ENCODE measurements around the gene TEDC1. TPM values are rescaled to one million over a fixed set of nuclear protein-coding genes. Genes with fewer than 3 reads are reported as not detected.

TEDC1 gene
- polyA plus RNA-seq, 1 of the 3 experiments (the other 2 are of a cell fraction): 13.4 TPM

DNA sequence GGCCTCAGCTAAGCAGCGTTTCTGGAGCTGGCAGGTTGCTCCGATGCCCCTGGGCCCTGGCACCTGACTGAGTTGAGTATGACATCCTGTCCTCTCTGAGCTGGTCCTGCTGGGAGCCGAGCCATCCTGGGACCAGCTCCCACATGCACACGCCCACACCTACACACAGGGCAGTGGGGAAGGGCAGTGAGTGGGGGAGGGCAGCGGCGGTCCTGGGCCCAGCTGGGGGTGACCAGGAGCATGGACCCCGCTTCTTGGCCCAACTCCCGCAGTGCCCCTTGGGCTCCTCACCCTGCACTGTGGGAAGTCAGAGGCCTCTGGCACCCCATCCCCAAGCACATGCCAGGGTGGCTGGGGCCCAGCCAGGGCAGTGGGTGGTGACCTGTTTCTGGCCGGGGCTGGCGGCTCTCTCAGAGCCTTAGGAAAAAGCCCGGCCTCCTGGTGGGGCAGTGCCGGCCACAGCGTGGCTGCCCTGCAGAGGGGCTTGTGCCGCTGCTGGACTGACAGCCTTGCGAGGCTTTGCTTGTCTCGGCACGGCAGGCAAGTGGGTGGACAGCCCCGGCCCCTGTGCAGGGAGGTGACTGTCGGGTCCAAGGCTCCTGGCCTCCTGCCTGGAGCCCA is 22.3 kb upstream of the TEDC1 start:
- CTCF ChIA-PET: interaction anchor here (0.8 to 8.1 kb wide), 4 partner anchors 15 to 98 kb away, joined by 3 to 137 read pairs (median 34); partner anchors contain the start of genes CRIP1 and TEDC1
- no peak overlapping the region for H3K9ac ChIP-seq
- H2AFZ ChIP-seq (ENCODE audit: low read depth): no peak overlapping the region
- H3K9me2 ChIP-seq: no peaks in the 10 kb centered on the region
- no peaks in the 10 kb centered on the region for H3K9me3 ChIP-seq
- peaks cover 5 to 69% of the 10 kb centered on the region in 2 experiments; a peak in 3 of 4 replicates for H3K4me1 ChIP-seq (ENCODE audit: control insufficient read depth in 1 of 2, insufficient read depth in 2 of 2, low read depth in 1 of 2, low read length in 1 of 2)
- H3F3A ChIP-seq (replicated peaks; ENCODE audit: insufficient read depth): peaks cover 3% of the 10 kb centered on the region
- POLR2A ChIA-PET: interaction anchor here (0.6 kb wide), 1 partner anchor 13 kb away, joined by 3 read pairs; no protein-coding TSS in a partner anchor
- H3K79me2 ChIP-seq (ENCODE audit: insufficient read depth): no peaks in the 10 kb centered on the region
- TF ChIP-seq, protein P1, sequence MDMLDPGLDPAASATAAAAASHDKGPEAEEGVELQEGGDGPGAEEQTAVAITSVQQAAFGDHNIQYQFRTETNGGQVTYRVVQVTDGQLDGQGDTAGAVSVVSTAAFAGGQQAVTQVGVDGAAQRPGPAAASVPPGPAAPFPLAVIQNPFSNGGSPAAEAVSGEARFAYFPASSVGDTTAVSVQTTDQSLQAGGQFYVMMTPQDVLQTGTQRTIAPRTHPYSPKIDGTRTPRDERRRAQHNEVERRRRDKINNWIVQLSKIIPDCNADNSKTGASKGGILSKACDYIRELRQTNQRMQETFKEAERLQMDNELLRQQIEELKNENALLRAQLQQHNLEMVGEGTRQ (IDR thresholded peaks at IDR 0.05; ENCODE audit: borderline replicate concordance, low read depth, low read length): no peak
- no peak for TF ChIP-seq GATA2 (CRISPR knock-in tag; IDR thresholded peaks at IDR 0.05)
- TF ChIP-seq TEAD4 (IDR thresholded peaks at IDR 0.05; ENCODE audit: borderline replicate concordance, insufficient read depth): no peak
- TF ChIP-seq, protein P2, sequence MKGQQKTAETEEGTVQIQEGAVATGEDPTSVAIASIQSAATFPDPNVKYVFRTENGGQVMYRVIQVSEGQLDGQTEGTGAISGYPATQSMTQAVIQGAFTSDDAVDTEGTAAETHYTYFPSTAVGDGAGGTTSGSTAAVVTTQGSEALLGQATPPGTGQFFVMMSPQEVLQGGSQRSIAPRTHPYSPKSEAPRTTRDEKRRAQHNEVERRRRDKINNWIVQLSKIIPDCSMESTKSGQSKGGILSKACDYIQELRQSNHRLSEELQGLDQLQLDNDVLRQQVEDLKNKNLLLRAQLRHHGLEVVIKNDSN (IDR thresholded peaks at IDR 0.05; ENCODE audit: borderline replicate concordance, low read depth): no peak
- TF ChIP-seq, protein P3, sequence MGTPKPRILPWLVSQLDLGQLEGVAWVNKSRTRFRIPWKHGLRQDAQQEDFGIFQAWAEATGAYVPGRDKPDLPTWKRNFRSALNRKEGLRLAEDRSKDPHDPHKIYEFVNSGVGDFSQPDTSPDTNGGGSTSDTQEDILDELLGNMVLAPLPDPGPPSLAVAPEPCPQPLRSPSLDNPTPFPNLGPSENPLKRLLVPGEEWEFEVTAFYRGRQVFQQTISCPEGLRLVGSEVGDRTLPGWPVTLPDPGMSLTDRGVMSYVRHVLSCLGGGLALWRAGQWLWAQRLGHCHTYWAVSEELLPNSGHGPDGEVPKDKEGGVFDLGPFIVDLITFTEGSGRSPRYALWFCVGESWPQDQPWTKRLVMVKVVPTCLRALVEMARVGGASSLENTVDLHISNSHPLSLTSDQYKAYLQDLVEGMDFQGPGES (IDR thresholded peaks at IDR 0.05; ENCODE audit: low read depth, low read length): no peak
- TF ChIP-seq EP300 (IDR thresholded peaks at IDR 0.05; ENCODE audit: borderline replicate concordance in 1 of 2, low read depth in 1 of 2, low read length in 1 of 2): no peak
- TF ChIP-seq, protein P4, sequence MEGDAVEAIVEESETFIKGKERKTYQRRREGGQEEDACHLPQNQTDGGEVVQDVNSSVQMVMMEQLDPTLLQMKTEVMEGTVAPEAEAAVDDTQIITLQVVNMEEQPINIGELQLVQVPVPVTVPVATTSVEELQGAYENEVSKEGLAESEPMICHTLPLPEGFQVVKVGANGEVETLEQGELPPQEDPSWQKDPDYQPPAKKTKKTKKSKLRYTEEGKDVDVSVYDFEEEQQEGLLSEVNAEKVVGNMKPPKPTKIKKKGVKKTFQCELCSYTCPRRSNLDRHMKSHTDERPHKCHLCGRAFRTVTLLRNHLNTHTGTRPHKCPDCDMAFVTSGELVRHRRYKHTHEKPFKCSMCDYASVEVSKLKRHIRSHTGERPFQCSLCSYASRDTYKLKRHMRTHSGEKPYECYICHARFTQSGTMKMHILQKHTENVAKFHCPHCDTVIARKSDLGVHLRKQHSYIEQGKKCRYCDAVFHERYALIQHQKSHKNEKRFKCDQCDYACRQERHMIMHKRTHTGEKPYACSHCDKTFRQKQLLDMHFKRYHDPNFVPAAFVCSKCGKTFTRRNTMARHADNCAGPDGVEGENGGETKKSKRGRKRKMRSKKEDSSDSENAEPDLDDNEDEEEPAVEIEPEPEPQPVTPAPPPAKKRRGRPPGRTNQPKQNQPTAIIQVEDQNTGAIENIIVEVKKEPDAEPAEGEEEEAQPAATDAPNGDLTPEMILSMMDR (IDR thresholded peaks at IDR 0.05): no peak
- no peak for TF ChIP-seq NRF1 (IDR thresholded peaks at IDR 0.05; ENCODE audit: low read depth, low read length)
- TF ChIP-seq CHD2 (IDR thresholded peaks at IDR 0.05; ENCODE audit: low read length, partially characterized antibody): no peak
- TF ChIP-seq GABPA (IDR thresholded peaks at IDR 0.05; ENCODE audit: low read depth): no peak
- TF ChIP-seq, protein P5, sequence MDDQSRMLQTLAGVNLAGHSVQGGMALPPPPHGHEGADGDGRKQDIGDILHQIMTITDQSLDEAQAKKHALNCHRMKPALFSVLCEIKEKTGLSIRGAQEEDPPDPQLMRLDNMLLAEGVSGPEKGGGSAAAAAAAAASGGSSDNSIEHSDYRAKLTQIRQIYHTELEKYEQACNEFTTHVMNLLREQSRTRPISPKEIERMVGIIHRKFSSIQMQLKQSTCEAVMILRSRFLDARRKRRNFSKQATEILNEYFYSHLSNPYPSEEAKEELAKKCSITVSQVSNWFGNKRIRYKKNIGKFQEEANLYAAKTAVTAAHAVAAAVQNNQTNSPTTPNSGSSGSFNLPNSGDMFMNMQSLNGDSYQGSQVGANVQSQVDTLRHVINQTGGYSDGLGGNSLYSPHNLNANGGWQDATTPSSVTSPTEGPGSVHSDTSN (IDR thresholded peaks at IDR 0.05): no peak
- TF ChIP-seq NFIC (IDR thresholded peaks at IDR 0.05; ENCODE audit: borderline replicate concordance): no peak
- TF ChIP-seq, protein P6, sequence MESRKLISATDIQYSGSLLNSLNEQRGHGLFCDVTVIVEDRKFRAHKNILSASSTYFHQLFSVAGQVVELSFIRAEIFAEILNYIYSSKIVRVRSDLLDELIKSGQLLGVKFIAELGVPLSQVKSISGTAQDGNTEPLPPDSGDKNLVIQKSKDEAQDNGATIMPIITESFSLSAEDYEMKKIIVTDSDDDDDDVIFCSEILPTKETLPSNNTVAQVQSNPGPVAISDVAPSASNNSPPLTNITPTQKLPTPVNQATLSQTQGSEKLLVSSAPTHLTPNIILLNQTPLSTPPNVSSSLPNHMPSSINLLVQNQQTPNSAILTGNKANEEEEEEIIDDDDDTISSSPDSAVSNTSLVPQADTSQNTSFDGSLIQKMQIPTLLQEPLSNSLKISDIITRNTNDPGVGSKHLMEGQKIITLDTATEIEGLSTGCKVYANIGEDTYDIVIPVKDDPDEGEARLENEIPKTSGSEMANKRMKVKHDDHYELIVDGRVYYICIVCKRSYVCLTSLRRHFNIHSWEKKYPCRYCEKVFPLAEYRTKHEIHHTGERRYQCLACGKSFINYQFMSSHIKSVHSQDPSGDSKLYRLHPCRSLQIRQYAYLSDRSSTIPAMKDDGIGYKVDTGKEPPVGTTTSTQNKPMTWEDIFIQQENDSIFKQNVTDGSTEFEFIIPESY (IDR thresholded peaks at IDR 0.05; ENCODE audit: borderline replicate concordance, low read depth): no peak
- TF ChIP-seq SMC3 (IDR thresholded peaks at IDR 0.05; ENCODE audit: low read depth, low read length): no peak
- TF ChIP-seq, protein P7, sequence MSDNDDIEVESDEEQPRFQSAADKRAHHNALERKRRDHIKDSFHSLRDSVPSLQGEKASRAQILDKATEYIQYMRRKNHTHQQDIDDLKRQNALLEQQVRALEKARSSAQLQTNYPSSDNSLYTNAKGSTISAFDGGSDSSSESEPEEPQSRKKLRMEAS (IDR thresholded peaks at IDR 0.05; ENCODE audit: low read depth): no peak
- no peak for TF ChIP-seq ELF1 (IDR thresholded peaks at IDR 0.05)
- no peak for TF ChIP-seq FOXJ3 (CRISPR knock-in tag; IDR thresholded peaks at IDR 0.05)
- no peak for TF ChIP-seq YY1 (IDR thresholded peaks at IDR 0.05; ENCODE audit: low read depth)
- 97% methylated on average over 6 of the region's 19 CpGs for WGBS (ENCODE audit: low lambda C conversion rate)
- no peak for DNase-seq
- H3K36me3 ChIP-seq (replicated peaks in 1 of 2; ENCODE audit: control insufficient read depth in 1 of 2, insufficient read depth in 2 of 2, low read length in 1 of 2): peaks cover 4 to 54% of the 10 kb centered on the region in 2 experiments
- H3K27ac ChIP-seq (ENCODE audit: low read depth in 2 of 2, low read length in 1 of 2): peak overlapping the region in 1 of 2 experiments; percentile 43; a peak in 1 of 4 replicates
- no peaks in the 10 kb centered on the region for H3K27me3 ChIP-seq (ENCODE audit: insufficient read depth)
- H4K20me1 ChIP-seq (ENCODE audit: insufficient read depth): no peaks in the 10 kb centered on the region
- H3K4me2 ChIP-seq: no peak overlapping the region
- no peak overlapping the region for H3K4me3 ChIP-seq (ENCODE audit: low read depth in 2 of 2, low read length in 1 of 2)

Measured in SK-N-SH (cell line).